Measurements from ENCODE around the gene TAP1. TPM values are rescaled to one million over a fixed set of nuclear protein-coding genes. Genes with fewer than 3 reads are reported as not detected.
"Not testable (repeated sequence)": the region's sequence is repeated elsewhere in the genome, so short reads cannot be mapped to it uniquely, and the experiment has no call there.

The TAP1 gene
- total RNA-seq, 1 donor from 2014 or later: 31.7 TPM

DNA sequence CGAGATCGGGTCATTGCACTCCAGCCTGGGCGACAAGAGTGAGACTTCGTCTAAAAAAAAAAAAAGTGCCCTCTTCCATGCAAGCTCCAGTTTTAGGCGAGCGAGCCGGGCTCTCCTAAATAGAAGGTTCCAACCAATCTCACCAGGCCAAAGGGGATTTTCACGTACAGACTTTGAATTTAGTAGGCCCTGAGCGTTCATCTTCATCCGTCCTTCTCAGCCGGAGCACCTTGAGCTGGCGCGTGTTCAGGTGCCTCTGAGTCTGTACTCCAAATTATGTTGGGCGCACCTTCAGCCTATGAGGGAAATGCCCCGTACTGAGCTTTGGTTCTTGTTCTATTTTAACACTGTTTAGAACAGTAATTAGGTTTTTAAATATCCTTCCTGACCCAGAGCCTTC is 14.1 kb downstream of the TAP1 start:
- no peak for DNase-seq (ENCODE audit: low read depth in 2 of 2)

DNA sequence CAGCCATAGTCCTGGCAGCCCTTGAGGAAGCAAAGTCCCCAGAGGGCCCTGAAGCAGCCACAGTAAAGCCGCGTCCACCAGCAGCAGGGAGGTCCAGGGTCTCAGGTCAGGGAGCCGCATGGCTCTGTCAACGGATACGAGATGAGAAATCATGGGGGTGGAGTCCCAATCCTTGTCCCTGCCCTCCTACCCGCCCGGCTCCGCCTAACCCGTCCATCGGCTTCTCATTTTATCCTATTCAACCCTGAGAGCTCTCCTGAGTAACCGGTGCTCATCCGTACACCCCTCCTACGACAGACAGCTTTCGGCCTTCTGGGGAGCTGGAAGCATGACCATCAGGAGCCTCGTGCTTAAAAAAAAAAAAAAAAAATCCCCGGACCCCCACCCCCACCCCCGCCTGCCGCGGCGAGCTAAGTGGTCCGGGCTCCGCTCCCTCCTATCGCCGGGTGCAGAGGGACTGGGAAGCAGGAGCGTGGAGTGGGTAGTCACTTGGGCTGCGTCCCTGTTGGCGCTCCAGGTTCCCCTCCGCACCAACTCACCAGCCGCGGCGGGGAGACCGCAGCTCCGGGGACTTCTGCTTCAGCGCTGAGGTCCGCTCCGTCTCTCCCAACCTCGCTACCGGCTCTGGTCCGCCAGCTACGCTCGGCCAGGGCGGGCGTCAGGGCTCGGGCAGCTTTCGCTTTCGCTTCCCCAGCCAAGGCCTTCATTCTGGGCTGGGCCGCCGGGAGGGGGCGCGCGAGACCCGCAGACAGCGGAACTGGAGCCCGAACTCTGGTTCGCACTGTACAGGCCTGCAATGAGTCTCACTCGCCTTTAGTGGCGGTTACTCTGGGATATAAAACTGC is 15.2 kb downstream of the TAP1 start, which contains the start of gene TAP2:
TSS of gene TAP2 (minus strand) at position 626 of the 845 bp plus-strand sequence. CDS start at position 120, 506 bp downstream.
- peak; percentile 95 to 96 for DNase-seq (ENCODE audit: low read depth in 2 of 2)

DNA sequence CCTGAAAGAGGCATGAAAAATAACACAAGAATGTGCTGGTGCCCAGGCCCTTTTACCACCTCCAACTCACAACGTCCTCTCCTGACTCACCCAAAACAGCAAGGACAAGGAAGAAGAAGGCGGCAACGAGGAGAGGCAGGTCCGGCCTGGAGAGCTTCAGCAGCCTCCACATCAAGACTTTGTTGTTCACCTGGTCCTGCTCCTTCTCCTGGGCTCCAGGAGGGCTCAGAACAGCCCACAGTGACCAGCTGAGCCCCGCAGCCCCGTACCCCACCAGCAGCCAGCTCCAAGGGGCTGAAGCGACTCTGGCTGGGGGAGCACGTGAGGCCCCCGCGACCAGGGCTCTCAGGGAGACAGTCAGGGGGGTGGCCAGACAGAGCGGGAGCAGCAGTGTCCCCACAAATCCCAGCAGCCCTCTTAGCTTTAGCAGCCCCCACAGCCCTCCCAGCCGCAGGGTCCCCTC is 15.8 kb downstream of the TAP1 start:
- peak in 1 of 2 donors; percentile 31 for DNase-seq (ENCODE audit: low read depth in 2 of 2)

GRCh38 chr6:32836873-32837272 is 16.6 kb downstream of the TAP1 start:
- DNase-seq (ENCODE audit: low read depth in 2 of 2): no peak

GRCh38 chr6:32835167-32835893 is 18.2 kb downstream of the TAP1 start:
- DNase-seq (ENCODE audit: low read depth in 2 of 2): no peak

DNA sequence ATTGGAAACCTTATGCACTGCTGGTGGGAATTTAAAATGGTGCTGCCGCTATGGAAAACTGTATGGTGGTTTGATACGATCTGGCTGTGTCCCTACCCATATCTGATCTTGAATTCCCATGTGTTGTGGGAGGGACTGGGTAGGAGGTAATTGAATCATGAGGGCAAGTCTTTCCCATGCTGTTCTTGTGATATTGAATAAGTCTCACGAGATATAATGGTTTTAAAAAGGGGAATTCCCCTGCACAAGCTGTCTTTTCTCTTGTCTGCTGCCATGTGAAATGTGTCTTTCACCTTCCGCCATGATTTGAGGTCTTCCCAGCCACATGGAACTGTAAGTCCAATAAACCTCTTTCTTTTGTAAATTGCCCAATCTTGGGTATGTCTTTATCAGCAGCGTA is 19.8 kb downstream of the TAP1 start:
- no peak for DNase-seq (ENCODE audit: low read depth in 2 of 2)

GRCh38 chr6:32832535-32832934 is 21.0 kb downstream of the TAP1 start:
- no peak for DNase-seq (ENCODE audit: low read depth in 2 of 2)

DNA sequence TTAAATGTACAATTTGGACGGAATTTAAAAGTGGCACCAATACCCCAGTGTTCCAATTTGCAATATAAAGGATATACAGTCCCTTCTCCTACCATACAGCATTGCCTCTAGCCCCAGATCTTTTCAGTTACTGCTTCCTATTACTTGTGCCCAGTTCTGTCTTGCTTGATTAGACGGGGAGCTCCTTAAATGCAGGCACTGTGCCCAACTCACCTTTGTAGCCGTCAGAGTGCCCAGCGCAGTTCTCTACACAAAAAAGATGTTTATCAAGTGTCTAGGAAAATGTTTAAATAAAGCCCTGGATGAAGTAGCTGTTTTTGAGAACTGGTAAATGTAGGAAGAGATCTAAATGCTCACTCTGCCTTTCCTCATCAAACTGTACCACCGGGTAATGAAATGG is 22.6 kb downstream of the TAP1 start:
- no peak for DNase-seq (ENCODE audit: low read depth in 2 of 2)

GRCh38 chr6:32830017-32830416 is 23.5 kb downstream of the TAP1 start:
- DNase-seq (ENCODE audit: low read depth in 2 of 2): no peak

DNA sequence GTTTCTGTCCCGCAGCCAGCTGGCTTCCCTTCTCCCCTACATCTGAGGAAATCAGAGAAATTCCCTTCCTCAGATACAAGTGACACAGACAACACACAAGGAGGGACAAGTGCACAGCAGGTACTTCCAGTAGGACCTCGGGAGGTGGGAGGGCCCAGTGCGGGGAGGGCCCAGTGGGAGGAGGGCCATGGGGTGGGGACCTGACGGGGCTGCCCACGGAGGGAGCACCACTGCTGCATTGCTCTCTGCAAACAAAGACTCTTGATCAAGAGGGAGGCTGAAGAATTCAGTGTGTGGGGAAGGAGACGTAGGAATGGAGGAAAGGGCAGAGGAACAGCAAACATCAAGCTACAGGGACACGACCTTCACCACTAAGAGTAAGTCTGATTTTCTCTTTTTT is 24.0 kb downstream of the TAP1 start:
- no peak for DNase-seq (ENCODE audit: low read depth in 2 of 2)

GRCh38 chr6:32827025-32827424 is 26.5 kb downstream of the TAP1 start:
- no peak for DNase-seq (ENCODE audit: low read depth in 2 of 2)

DNA sequence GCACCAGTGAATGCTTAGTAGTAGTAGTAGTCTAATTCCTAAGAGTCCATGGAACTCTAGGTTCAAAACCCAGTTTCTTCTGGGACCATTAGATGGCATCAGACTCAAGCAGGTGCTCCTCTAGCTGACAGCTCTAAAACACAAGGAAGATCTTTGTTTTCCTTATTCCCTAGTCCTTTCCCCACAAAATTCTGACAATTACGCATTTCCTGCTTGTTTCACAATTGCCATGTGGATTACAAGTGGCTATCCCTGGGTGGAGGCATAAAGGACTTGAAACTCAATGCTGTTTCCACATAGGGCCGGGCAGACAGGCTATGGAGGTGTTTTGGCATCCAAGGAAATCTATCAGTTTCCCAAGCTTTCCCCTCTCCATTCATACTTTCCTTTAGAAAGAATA is 27.5 kb downstream of the TAP1 start:
- DNase-seq (ENCODE audit: low read depth in 2 of 2): peak; percentile 38 to 66

DNA sequence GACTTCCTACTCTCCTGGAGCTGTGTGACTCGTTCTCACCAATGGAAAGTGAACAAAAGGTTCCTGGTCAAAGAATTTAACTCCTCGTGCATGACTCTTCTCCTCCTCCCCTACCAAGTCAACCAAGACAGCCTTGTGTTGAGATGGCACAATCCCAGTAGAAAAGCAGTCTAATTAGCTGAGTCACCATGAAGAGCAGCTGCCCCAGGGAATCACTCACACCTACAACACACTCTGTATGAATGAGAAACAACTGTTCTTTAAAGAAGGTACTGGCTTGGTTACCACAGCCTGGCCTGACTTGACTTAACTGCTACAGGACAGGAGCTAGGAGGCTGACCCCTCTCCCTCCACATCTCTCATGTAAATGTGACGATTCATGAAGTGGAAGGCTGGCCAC is 33.8 kb downstream of the TAP1 start:
- peak in 1 of 2 donors; percentile 32 for DNase-seq (ENCODE audit: low read depth in 2 of 2)

DNA sequence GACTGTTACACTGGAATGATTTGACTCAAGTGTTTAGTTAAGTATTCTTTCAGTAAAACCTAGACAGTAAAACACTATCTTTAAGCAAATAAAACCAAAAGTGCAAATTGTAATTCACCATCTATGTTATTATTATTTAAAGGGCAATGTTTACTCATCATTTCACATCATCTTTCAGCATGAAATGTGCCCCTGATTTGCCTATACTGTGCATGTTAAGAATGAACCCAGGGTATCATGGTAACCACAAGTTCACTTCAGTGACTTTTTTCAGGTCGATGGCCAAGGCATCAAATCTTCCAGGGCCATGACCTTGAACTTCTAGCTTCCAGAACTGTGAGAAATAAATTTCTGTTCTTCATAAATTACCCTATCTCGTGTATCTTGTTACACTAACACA is 34.6 kb downstream of the TAP1 start:
- no peak for DNase-seq (ENCODE audit: low read depth in 2 of 2)

DNA sequence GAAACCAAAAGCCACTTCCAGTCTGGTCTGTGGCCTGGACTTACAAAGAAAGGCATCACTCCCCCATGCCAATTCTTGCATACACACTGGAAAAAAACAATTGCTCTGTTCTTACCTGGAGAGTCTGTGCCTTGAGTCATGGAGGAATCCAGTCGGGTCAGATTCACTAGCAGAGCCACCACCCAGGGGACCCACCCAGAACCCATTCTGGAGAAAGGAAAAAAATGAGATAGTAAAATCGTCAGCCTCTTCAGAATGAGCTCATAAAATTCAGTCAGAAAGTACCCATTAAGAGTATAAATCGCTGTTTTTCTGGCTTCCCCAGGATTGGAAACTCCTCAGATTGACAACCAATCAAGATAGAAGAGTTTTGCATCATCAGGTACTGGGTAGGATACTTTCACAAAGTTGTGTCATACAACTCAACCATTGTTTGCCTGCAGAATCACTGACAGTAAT is 36.7 kb downstream of the TAP1 start, which contains the start of gene HLA-DOB:
TSS of gene HLA-DOB (minus strand) at position 257 of the 459 bp plus-strand sequence. CDS start at position 206, 51 bp downstream.
- DNase-seq (ENCODE audit: low read depth in 2 of 2): peak; percentile 44 to 73

DNA sequence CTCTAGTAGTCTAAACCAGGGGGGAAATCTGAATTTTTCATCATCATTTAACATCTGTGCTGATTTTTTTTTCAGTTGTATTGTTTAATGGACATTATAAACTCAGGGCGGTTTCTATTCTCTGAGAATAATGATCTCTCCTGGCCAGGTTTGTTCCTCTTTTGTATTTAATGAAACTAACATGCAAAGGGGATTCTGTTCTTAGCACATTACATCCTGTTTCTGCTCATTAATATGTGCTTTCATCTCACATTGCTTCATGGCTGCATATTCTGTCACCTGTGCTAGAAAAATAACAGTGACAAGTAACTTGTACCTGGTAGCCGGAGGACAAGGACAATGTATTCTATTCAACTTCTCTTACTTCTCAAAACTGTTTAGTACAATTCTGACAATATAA is 37.5 kb downstream of the TAP1 start:
- DNase-seq (ENCODE audit: low read depth in 2 of 2): no peak

DNA sequence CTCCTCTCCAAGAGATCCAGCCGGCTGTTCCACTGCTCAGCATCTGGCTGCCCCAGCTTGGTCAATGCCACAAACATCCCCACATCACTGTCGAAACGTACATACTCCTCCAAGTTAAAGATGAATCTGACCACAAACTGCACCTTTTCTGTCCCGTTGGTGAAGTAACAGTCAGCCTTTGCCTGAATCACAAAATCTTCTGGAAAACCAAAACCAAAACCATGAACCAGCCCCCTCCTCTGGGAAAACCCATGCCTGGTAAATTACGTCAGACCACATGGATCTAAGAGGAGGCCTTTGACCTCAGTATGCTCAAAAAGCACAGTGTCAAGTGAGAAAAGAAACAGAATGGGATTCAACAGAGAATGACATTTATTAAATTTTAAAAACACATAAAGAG is 38.4 kb downstream of the TAP1 start:
- DNase-seq (ENCODE audit: low read depth in 2 of 2): no peak

DNA sequence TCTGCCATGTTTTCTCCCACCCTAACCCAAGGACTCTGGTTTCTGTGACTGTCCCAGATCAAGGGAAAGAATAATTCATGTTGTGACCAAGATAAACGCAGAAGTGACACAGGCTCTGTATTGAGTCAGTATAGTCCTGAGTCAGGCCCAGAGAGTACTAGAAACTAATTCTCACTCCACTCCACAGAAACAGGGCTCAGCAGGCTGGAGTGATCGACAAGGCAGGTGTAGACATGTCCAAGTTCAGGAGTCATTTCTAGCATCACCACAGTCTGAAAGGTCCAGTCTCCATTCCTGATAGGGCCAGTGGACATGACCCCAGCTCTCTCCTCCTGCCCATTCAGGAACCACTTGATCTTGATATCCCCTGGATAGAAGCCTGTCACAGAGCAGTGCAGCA is 39.4 kb downstream of the TAP1 start:
- DNase-seq (ENCODE audit: low read depth in 2 of 2): no peak

- no peak for DNase-seq (ENCODE audit: low read depth in 2 of 2)
Measured at GRCh38 chr6:32809171-32809570, 44.3 kb downstream of the TAP1 start.

DNA sequence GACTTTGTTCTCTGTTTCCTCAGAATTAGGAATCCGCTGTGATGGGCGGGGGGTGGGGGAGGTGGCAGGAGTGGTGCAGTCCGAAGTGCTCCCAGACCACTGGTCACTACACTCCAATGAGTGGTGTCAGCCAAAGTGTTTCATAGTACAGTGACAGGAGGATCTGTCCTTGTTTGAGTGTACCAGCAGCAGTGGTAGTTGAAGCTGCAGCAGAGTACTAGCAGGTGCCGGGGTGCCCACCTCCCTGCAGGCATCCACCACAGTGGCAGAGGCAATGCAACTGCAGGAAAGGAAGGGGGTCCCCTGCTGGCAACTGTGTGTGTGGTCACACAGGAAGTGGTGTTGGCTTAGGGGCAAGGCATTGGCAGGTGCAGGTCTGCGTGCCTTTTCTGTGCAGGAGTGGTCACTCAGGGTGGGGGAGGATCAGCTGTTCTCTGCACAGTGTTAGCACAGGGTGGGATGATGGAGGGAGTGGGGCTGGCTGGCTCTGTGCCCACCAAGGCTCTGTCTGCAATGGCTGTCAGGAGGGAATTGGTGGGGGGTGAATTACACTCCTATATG is 46.4 kb downstream of the TAP1 start:
- DNase-seq (ENCODE audit: low read depth in 2 of 2): no peak

- not testable (repeated sequence) for DNase-seq (ENCODE audit: low read depth in 2 of 2)
Measured at GRCh38 chr6:32805404-32805803, 48.1 kb downstream of the TAP1 start.

DNA sequence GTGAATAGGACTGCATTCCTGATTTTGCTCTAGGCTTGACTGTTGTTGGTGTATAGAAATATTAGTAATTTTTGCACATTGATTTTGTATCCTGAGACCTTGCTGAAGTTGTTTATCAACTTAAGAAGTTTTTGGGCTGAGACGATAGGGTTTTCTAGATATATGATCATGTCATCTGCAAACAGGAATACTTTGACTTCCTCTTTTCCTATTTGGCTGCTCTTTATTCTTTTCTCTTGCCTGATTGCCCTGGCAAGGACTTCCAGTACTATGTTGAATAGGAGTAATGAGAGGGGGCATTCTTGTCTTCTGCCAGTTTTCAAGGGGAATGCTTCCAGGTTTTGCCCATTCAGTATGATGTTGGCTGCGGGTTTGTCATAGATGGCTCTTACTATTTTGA is 50.1 kb downstream of the TAP1 start:
- no peak for DNase-seq (ENCODE audit: low read depth in 2 of 2)
